Measurements from ENCODE around the gene DAAM2. TPM values are rescaled to one million over a fixed set of nuclear protein-coding genes. Genes with fewer than 3 reads are reported as not detected.

The DAAM2 gene
- total RNA-seq, 4 donors from 2014 or later = 36.5 to 154 (median 54.1) TPM

DNA sequence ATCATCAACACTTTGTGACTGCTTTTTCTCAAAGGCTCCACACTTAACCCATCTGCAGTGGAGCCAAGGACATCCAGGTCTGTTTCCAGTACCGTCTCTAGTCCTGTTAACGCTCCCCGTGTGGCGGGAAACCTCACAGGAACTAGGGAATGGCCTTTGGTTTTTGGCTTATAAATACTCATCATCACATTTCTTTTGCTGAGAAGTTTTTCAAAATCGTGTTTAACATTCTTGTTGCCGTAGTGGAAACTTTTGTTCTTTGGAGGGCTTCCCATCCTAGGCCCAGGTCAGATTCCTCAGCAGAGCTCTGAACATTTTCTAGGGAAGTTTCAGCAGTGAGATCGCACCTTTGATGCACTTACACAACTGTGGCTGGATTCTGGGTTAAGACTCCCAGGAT lies 24.6 kb downstream of the DAAM2 start:
- DNase-seq (ENCODE audit: low spot score) (no peak), ATAC-seq (ENCODE audit: low FRiP score) (no peak)
- TF ChIP-seq, protein P1, sequence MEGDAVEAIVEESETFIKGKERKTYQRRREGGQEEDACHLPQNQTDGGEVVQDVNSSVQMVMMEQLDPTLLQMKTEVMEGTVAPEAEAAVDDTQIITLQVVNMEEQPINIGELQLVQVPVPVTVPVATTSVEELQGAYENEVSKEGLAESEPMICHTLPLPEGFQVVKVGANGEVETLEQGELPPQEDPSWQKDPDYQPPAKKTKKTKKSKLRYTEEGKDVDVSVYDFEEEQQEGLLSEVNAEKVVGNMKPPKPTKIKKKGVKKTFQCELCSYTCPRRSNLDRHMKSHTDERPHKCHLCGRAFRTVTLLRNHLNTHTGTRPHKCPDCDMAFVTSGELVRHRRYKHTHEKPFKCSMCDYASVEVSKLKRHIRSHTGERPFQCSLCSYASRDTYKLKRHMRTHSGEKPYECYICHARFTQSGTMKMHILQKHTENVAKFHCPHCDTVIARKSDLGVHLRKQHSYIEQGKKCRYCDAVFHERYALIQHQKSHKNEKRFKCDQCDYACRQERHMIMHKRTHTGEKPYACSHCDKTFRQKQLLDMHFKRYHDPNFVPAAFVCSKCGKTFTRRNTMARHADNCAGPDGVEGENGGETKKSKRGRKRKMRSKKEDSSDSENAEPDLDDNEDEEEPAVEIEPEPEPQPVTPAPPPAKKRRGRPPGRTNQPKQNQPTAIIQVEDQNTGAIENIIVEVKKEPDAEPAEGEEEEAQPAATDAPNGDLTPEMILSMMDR (IDR thresholded peaks at IDR 0.05) = no peak

DNA sequence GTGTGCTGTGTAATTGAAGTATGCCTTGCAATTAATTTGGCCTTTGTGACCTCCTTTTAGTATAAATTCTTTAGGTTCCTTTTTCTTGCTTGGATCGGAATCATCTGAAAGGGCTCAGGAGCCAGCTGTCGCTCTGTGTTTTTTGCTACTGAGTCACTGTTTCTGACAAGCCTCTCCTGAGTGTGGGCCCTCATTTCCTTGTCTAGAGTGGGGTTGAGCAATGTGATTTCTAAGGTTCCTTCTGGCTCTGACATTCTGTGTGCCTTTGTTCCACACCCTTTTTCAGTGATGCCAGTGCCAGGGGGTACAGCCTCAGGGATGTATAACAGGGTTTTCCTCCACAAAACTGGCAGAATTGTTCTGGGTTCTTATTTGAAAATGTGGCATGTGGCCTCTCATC lies 26.5 kb downstream of the DAAM2 start:
- TF ChIP-seq, protein P1 (IDR thresholded peaks at IDR 0.05) = no peak
- DNase-seq (ENCODE audit: low spot score) (no peak), ATAC-seq (ENCODE audit: low FRiP score) (no peak)

DNA sequence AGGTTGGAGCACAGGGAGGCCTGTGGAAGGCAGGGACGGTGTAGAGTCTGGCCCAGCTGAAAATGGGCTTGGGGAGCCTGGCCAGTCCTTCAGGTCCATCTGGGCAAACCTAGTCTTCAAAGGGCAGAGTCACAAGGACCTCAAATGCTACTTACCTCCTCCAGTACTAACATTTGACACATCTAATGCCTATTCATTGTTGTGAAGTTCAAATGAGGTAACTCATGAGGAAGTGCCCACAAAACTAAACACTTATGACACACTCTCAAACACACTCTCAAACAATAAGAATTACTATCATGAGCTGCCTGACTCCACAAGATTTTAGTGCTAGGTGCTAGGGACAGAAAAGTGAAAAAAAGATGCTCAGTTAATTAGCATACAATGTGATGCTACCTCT lies 27.1 kb downstream of the DAAM2 start:
- TF ChIP-seq, protein P1 (IDR thresholded peaks at IDR 0.05) = no peak
- DNase-seq (ENCODE audit: low spot score) = no peak
- no peak for ATAC-seq (ENCODE audit: low FRiP score)

DNA sequence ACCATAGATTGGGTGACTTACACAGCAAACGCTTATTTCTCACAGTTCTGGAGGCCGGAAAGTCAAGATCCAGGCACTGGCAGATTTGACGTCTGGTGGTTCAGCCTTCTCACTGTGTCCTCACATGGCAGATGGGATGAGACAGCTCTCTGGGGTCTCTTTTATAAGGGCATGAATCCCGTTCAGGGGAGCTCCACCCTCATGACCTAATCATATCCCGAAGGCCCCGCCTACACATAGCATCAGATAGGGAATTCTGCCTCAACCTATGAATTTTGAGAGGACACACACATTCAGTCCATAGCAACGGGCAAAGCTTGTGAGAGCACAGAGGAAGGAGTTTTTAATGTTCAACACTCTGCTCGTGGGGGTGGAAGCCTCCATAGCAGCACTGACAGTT lies 27.5 kb downstream of the DAAM2 start:
- DNase-seq (ENCODE audit: low spot score) (no peak), ATAC-seq (ENCODE audit: low FRiP score) (no peak)
- TF ChIP-seq, protein P1 (IDR thresholded peaks at IDR 0.05) = no peak

DNA sequence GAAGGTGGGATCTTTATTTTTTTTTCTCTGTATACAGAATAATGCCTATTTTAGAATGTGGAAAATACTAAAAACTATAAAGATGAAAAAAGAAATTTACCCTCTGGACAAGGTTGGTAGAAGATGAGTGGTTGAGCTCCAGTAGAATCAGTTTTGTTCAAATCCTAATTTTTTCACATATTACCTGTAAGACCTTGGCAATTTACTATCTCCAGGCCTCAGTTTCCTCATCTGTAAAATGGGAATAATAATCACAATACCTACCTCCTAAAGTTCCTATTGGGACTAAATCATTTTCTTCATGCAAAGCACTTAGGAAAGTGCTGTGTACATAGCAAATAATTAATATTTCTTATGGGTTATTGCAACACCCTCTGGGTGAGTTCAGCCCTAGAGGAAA lies 28.4 kb downstream of the DAAM2 start:
- TF ChIP-seq, protein P1 (IDR thresholded peaks at IDR 0.05) = no peak
- DNase-seq (ENCODE audit: low spot score) (no peak), ATAC-seq (ENCODE audit: low FRiP score) (no peak)

DNA sequence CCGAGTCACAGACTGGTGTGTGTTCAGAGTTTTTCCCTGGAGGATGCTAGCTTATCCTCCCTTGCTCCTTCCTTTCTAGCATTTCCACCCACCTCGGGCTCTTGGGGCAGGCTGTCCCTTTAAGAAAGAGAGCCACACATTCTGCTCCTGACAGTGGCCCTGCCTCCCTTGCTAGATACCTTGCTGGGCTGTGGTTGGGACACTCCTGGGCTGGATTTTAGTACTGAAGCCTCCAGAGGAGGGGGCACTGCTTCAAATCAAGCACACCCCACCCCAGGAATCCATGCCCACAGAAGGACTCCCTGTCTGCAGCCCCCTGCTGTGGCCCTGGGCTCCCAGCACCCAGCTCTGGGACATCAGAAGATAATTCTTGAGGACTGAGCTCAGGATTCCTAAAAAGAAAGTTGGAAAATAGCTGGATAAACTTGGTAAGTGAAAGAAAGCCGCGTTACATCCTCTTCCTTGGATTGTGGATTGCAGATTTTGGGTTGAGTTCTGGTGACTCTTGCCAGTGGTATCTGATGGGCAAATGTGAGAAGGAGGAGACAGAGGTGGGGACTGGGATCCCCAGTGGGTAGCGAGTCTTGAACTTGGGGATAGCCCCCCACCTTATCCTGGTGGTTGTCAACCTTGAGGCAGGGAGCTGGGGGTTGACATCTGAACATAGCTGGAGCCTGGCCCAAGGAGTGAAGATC lies 29.0 kb downstream of the DAAM2 start:
- ATAC-seq (ENCODE audit: low FRiP score) (no peak), DNase-seq (ENCODE audit: low spot score) (no peak)
- TF ChIP-seq, protein P1 (IDR thresholded peaks at IDR 0.05) = no peak

All from omental fat pad (tissue), 4 donors.